ENCODE data around the gene RAPGEF1. TPM values are rescaled to one million over a fixed set of nuclear protein-coding genes. Genes with fewer than 3 reads are reported as not detected.
A peak's percentile ranks its signal among the peaks of the same experiment; 100 is the strongest.

The RAPGEF1 gene
- total and polyA plus RNA-seq, 7 donors, result 72.3 to 319 (median 268) TPM

DNA sequence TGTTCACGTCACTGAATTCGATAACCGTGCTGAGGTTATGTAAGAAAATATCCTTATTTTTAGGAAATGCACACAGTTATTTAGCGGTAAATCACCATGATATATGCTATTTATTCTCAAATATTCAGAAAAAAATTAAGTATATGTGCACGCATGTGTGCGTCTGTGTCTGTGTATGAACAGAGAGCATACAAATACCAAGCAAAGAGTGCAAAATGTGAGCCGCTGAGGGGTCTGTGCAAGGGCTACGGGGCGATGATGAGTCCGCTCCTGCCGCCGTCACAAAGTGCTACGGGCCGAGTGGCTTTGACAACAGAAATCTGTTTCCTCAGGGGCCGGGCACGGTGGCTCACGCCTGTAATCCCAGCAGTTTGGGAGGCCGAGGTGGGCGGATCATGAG is 201.9 kb downstream of the RAPGEF1 start:
- DNase-seq (no peak), ATAC-seq (no peak)
- no peaks in the 10 kb centered on the region for H3K4me1 ChIP-seq
- no peak overlapping the region for H3K4me3 ChIP-seq
- no peak overlapping the region for H3K27ac ChIP-seq
- intact Hi-C loops (cut with DNase I), result no loop called here
- TF ChIP-seq, protein P1, sequence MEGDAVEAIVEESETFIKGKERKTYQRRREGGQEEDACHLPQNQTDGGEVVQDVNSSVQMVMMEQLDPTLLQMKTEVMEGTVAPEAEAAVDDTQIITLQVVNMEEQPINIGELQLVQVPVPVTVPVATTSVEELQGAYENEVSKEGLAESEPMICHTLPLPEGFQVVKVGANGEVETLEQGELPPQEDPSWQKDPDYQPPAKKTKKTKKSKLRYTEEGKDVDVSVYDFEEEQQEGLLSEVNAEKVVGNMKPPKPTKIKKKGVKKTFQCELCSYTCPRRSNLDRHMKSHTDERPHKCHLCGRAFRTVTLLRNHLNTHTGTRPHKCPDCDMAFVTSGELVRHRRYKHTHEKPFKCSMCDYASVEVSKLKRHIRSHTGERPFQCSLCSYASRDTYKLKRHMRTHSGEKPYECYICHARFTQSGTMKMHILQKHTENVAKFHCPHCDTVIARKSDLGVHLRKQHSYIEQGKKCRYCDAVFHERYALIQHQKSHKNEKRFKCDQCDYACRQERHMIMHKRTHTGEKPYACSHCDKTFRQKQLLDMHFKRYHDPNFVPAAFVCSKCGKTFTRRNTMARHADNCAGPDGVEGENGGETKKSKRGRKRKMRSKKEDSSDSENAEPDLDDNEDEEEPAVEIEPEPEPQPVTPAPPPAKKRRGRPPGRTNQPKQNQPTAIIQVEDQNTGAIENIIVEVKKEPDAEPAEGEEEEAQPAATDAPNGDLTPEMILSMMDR (IDR thresholded peaks at IDR 0.05), result no peak
- no peaks in the 10 kb centered on the region for H3K36me3 ChIP-seq (ENCODE audit: insufficient read depth in 1 of 2, low read depth in 1 of 2)
- H3K9me3 ChIP-seq, result peaks cover 7% of the 10 kb centered on the region
- WGBS, 3 donors, result 91 to 94% (median 92%) methylated on average over 19 of the region's 19 CpGs
- H3K27me3 ChIP-seq (ENCODE audit: insufficient read depth in 3 of 3, low read length in 2 of 3), result no peaks in the 10 kb centered on the region

DNA sequence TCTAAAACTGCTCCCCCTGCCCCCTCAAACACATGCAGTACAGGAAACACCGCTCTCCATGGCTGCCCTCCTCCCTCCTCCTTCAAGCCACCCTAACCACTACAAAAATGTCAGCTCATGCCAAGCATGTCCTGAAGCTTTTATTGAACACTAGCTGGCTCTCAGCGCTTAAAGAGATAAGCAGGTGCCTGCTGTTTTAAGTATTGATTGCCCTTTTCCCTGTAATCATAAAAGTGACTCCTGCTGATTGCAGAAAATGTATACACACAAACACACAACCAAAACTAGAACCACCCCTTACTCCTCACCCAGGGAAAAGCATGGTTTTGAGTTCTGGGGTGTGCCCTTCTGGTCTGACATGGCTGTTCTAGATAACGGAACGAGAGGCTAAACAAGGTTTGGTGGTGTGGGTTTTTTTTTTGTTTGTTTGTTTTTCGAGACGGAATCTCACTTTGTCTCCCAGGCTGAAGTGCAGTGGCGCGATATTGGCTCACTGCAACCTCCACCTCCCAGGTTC is 205.1 kb downstream of the RAPGEF1 start:
- 69 to 72% (median 69%) methylated on average over 8 of the region's 8 CpGs for WGBS, 3 donors
- no peak for DNase-seq
- no peak for ATAC-seq
- no peak overlapping the region for H3K27ac ChIP-seq
- no peak overlapping the region for H3K4me3 ChIP-seq
- no peaks in the 10 kb centered on the region for H3K27me3 ChIP-seq (ENCODE audit: insufficient read depth in 3 of 3, low read length in 2 of 3)
- H3K4me1 ChIP-seq, result peaks cover 9% of the 10 kb centered on the region
- no peaks in the 10 kb centered on the region for H3K9me3 ChIP-seq
- intact Hi-C loops (cut with DNase I), result no loop called here
- TF ChIP-seq, protein P1 (IDR thresholded peaks at IDR 0.05), result no peak
- peaks cover 0 to 5% of the 10 kb centered on the region in 2 donors for H3K36me3 ChIP-seq (ENCODE audit: insufficient read depth in 1 of 2, low read depth in 1 of 2)

DNA sequence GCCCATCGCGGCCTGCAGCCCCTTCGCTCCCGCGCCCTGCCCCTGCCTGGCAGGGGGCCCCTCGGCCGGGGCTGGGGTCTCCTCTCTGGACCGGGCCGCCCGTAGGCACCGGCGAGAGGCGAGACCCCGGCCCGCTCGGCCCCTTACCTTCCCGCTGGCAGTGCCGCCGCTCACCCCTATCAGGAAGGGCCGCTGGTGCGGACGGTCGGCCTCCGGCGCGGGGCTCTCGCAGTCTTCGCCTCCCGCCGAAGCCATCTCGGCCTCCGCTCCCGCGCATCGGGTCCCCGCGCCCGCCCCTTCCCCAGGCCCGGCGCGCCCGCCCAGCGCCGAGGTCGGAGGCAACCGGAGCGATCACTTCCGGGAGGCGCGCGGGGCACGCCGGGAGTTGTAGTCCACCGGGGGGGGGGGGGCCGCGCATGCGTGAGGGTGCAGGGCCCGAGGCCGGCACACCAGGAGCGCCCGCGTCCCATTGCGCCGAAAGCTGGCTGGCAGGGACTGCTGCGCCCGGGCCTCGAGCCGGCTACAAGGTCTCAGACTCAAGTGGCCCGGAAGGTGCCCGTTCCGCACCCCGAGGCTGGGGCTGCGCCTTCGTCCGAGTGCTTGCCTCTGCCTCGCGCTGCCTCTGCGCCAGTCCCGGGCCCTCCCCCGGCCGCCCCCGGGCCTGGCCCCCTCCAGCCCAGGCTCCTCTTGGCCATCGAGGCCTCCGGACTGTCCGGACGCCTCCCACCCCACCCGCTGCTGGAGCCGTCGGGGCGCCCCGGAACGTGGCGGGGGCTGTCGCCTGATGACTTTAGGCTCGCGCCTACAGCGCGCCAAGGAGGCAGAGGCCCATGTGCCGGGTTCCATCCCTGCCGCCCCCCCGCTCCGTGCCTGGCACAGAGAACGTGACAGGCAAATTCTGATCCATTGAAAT is 208.7 kb downstream of the RAPGEF1 start, which contains the start of gene UCK1:
TSS of gene UCK1 (minus strand) at position 344 of the 913 bp plus-strand sequence. CDS start at position 255, 89 bp downstream.
- Histone ChIP-seq H3K27ac (peak within 1 kb of the TSS; percentile 85), H3K4me1 (peaks cover 12% of the 10 kb centered on the region), H3K9me3 (no peaks in the 10 kb centered on the region), H3K36me3 (ENCODE audit: insufficient read depth in 1 of 2, low read depth in 1 of 2) (peaks cover 0 to 41% of the 10 kb centered on the region in 2 donors), H3K4me3 (peak within 1 kb of the TSS; percentile 98), H3K27me3 (ENCODE audit: insufficient read depth in 3 of 3, low read length in 2 of 3) (no peaks in the 10 kb centered on the region)
- ATAC-seq (peak; percentile 97 to 98 (median 97)), DNase-seq (peak; percentile 85 to 91)
- 2 to 8% (median 6%) methylated on average over 23 to 103 of the region's 103 CpGs for WGBS, 3 donors
- intact Hi-C loops (cut with DNase I), result no loop called here
- TF ChIP-seq, protein P1 (IDR thresholded peaks at IDR 0.05), result no peak

- peaks cover 0 to 46% of the 10 kb centered on the region in 2 donors for H3K36me3 ChIP-seq (ENCODE audit: insufficient read depth in 1 of 2, low read depth in 1 of 2)
- ATAC-seq (peak in 3 of 4 donors; percentile 12 to 21 (median 17)), DNase-seq (peak; percentile 32 to 68)
- TF ChIP-seq, protein P1 (IDR thresholded peaks at IDR 0.05), result no peak
- intact Hi-C loops (cut with DNase I), result no loop called here
- H3K4me3 ChIP-seq, result peak overlapping the region; percentile 98
- peak overlapping the region; percentile 85 for H3K27ac ChIP-seq
- 3 to 4% (median 4%) methylated on average over 18 to 29 of the region's 29 CpGs for WGBS, 3 donors
- H3K27me3 ChIP-seq (ENCODE audit: insufficient read depth in 3 of 3, low read length in 2 of 3), result no peaks in the 10 kb centered on the region
- peaks cover 12% of the 10 kb centered on the region for H3K4me1 ChIP-seq
- no peaks in the 10 kb centered on the region for H3K9me3 ChIP-seq
Measured at GRCh38 chr9:131530546-131530919, 209.3 kb downstream of the RAPGEF1 start.

Data from psoas muscle (tissue), 8 donors.